ENCODE measurements around the gene B4GALT4. TPM values are rescaled to one million over a fixed set of nuclear protein-coding genes. Genes with fewer than 3 reads are reported as not detected.

B4GALT4 gene
- total and polyA plus RNA-seq, 2 donors (not counting 3 experiments of a cell fraction or from before 2014, with no cell fraction given): 3.7 to 7.1 TPM

DNA sequence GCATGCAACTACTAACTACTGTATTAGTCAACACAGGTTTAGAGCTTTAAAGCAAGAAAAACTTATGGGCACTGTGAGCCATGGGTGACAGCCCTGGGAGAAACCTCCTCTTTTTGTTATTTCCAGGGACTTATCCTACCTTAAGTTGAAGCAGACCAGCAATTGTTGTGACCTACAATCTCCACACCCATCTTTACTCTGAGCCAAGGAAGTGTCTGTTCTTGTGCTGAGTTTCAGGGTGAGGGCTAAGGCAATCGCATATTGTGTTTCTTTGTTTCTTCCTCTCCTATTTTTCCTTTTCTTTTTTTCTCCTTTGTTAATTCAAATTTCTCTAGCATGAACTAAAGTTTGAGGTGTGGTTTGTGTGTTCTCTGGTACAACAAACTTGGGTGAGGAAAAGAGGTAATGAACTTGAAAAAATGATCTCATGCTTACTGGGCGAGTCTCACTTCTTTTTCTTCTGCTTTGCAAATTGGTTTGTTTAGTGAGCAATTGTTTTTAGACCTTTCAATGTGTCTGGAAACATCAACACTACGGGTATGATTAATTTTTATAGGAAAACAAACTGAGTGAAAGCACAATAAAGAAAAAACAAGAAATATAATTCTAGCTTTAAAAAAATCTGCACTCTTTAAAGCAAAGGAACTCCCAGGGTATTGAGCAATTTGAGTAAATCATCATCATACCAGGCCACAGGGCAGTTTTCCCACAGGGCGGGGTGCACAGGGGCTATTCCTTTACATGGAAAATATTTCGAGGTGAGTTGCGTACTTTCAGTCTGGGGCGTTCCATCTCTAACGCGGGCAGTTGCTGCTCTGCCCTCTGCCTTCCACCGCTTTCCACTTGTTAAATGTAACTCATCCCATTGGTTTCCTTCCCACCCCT is 64.6 kb downstream of the B4GALT4 start:
- no peak overlapping the region for H3K27ac ChIP-seq (ENCODE audit: insufficient read depth, low read depth, low read length)
- TF ChIP-seq, protein P1, sequence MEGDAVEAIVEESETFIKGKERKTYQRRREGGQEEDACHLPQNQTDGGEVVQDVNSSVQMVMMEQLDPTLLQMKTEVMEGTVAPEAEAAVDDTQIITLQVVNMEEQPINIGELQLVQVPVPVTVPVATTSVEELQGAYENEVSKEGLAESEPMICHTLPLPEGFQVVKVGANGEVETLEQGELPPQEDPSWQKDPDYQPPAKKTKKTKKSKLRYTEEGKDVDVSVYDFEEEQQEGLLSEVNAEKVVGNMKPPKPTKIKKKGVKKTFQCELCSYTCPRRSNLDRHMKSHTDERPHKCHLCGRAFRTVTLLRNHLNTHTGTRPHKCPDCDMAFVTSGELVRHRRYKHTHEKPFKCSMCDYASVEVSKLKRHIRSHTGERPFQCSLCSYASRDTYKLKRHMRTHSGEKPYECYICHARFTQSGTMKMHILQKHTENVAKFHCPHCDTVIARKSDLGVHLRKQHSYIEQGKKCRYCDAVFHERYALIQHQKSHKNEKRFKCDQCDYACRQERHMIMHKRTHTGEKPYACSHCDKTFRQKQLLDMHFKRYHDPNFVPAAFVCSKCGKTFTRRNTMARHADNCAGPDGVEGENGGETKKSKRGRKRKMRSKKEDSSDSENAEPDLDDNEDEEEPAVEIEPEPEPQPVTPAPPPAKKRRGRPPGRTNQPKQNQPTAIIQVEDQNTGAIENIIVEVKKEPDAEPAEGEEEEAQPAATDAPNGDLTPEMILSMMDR (IDR thresholded peaks at IDR 0.05; ENCODE audit: extremely low read depth in 1 of 2, insufficient read depth in 1 of 2, low read depth in 1 of 2, low read length in 2 of 2): no peak
- TF ChIP-seq POLR2A (IDR thresholded peaks at IDR 0.05; ENCODE audit: low read depth, low read length) (no peak), MYC (IDR thresholded peaks at IDR 0.05; ENCODE audit: low read depth, low read length) (no peak), POLR2AphosphoS5 (IDR thresholded peaks at IDR 0.05; ENCODE audit: insufficient read depth, low read depth, low read length) (no peak), EZH2 (IDR thresholded peaks at IDR 0.05; ENCODE audit: borderline replicate concordance, low read depth, low read length, severe bottlenecking) (no peak), JUN (IDR thresholded peaks at IDR 0.05; ENCODE audit: borderline replicate concordance, insufficient read depth, insufficient read length, low read depth) (no peak), FOS (IDR thresholded peaks at IDR 0.05; ENCODE audit: borderline replicate concordance, insufficient read depth, low read length) (no peak), GATA2 (IDR thresholded peaks at IDR 0.05; ENCODE audit: insufficient read depth, insufficient read length, low read depth, low read length) (no peak)
- TF ChIP-seq, protein P2, sequence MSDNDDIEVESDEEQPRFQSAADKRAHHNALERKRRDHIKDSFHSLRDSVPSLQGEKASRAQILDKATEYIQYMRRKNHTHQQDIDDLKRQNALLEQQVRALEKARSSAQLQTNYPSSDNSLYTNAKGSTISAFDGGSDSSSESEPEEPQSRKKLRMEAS (IDR thresholded peaks at IDR 0.05; ENCODE audit: insufficient read depth, insufficient read length): no peak
- H3K4me3 ChIP-seq (replicated peaks in 1 of 3; ENCODE audit: insufficient read depth in 1 of 3, low read depth in 1 of 3, low read length in 3 of 3): no peak overlapping the region
- no peaks in the 10 kb centered on the region for H3K36me3 ChIP-seq (ENCODE audit: control insufficient read depth in 2 of 2, extremely low read depth in 1 of 2, insufficient read depth in 2 of 2, low read length in 2 of 2)
- no peaks in the 10 kb centered on the region for H3K9me3 ChIP-seq (replicated peaks; ENCODE audit: control insufficient read depth, insufficient read depth, low read length)
- intact Hi-C loops (cut with micrococcal nuclease): no loop called here
- DNase-seq (ENCODE audit: low read depth, low spot score) (no peak), FAIRE-seq (no peak)
- H2AFZ ChIP-seq (ENCODE audit: low read depth, low read length): no peak overlapping the region
- dilution Hi-C loops (cut with MboI; ENCODE audit: extremely low pct_ligation_motif_present, low sequenced_read_pairs): no loop called here
- no peak overlapping the region for H3K4me2 ChIP-seq (ENCODE audit: insufficient read depth, low read length)
- ChIA-PET CTCF (no interaction called here), POLR2A (no interaction called here)
- H3K79me2 ChIP-seq (ENCODE audit: control insufficient read depth, insufficient read depth, low read length): no peaks in the 10 kb centered on the region
- H3K9ac ChIP-seq (replicated peaks; ENCODE audit: extremely low read depth, insufficient read depth, low read length): no peak overlapping the region
- no peaks in the 10 kb centered on the region for H3K4me1 ChIP-seq (ENCODE audit: control insufficient read depth, extremely low read depth, insufficient read depth, low read length)
- no TSS peak for BruUV-seq (replicated peaks)
- no peaks in the 10 kb centered on the region for H3K9me1 ChIP-seq (replicated peaks; ENCODE audit: control insufficient read depth, extremely low read depth, insufficient read depth, low read length)
- H4K20me1 ChIP-seq (replicated peaks; ENCODE audit: control insufficient read depth, extremely low read depth, insufficient read depth, low read length): no peaks in the 10 kb centered on the region
- H3K27me3 ChIP-seq (ENCODE audit: control insufficient read depth in 2 of 2, insufficient read depth in 2 of 2, low read length in 2 of 2): peaks cover 10 to 11% of the 10 kb centered on the region in 2 experiments
